Liver (tissue), 3 donors: ENCODE data around the gene RFNG.

Source experiments
- EGR1 ChIP-seq, 2 donors: IDR thresholded peaks; 2 replicates each; pipeline ENCODE4 v1.6.1; 2016 to 2018; ENCODE audit warnings: antibody characterized with exemption in 2 of 2, low read depth in 2 of 2
- JUND ChIP-seq, 2 donors: IDR thresholded peaks; 2 replicates each; pipeline ENCODE4 v1.6.1; 2016; ENCODE audit warnings: antibody characterized with exemption in 2 of 2
- RAD21 ChIP-seq, 2 donors: IDR thresholded peaks; 2 replicates each; pipeline ENCODE4 v1.6.1; 2016; ENCODE audit warnings: antibody characterized with exemption in 2 of 2, mild to moderate bottlenecking in 2 of 2
- REST ChIP-seq: IDR thresholded peaks from 2 replicates; pipeline ENCODE4 v1.6.1; 2016; ENCODE audit warnings: antibody characterized with exemption, mild to moderate bottlenecking
- SP1 ChIP-seq: IDR thresholded peaks from 2 replicates; pipeline ENCODE4 v1.6.1; 2018; ENCODE audit warnings: antibody characterized with exemption, mild to moderate bottlenecking
- TAF1 ChIP-seq: conservative IDR thresholded peaks from 2 replicates; pipeline ENCODE4 v1.6.1; 2016; ENCODE audit warnings: antibody characterized with exemption, mild to moderate bottlenecking
- YY1 ChIP-seq: IDR thresholded peaks from 2 replicates; pipeline ENCODE4 v1.6.1; 2016; ENCODE audit warnings: antibody characterized with exemption, mild to moderate bottlenecking
- TF ChIP-seq, protein P1 (sequence below): fragments of 150-350 bp; IDR thresholded peaks from 2 replicates; pipeline ENCODE4 v1.5.1; 2017; ENCODE audit warnings: improper control_type of control experiment, low read depth, low read length; ENCODE audit not compliant: missing input control
- donor health status: healthy.
- donor health status: healthy.

- TF ChIP-seq JUND (IDR thresholded peaks at IDR 0.05) (no peak), REST (no peak), YY1 (no peak), RAD21 (IDR thresholded peaks at IDR 0.05) (no peak), TAF1 (no peak), EGR1 (IDR thresholded peaks at IDR 0.05; ENCODE audit: low read depth in 2 of 2) (no peak), SP1 (no peak)
- TF ChIP-seq, protein P1, sequence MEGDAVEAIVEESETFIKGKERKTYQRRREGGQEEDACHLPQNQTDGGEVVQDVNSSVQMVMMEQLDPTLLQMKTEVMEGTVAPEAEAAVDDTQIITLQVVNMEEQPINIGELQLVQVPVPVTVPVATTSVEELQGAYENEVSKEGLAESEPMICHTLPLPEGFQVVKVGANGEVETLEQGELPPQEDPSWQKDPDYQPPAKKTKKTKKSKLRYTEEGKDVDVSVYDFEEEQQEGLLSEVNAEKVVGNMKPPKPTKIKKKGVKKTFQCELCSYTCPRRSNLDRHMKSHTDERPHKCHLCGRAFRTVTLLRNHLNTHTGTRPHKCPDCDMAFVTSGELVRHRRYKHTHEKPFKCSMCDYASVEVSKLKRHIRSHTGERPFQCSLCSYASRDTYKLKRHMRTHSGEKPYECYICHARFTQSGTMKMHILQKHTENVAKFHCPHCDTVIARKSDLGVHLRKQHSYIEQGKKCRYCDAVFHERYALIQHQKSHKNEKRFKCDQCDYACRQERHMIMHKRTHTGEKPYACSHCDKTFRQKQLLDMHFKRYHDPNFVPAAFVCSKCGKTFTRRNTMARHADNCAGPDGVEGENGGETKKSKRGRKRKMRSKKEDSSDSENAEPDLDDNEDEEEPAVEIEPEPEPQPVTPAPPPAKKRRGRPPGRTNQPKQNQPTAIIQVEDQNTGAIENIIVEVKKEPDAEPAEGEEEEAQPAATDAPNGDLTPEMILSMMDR: no peak
Observed at GRCh38 chr17:82097184-82097918, 45.7 kb upstream of the RFNG start.
